KG1 (cell line): Measurements from ENCODE around the gene HOXC6.

Experiments used
- DNase-seq: peaks from one replicate; lab custom pipeline; 2025; lab: John Stamatoyannopoulos, UW

HOXC6 gene

GRCh38 chr12:53990311-53991076, 37.7 kb upstream of the HOXC6 start:
- DNase-seq = no peak

- no peak for DNase-seq
Observed at GRCh38 chr12:53991077-53991460, 37.2 kb upstream of the HOXC6 start.

- no peak for DNase-seq
Observed at GRCh38 chr12:53992377-53992889, 35.8 kb upstream of the HOXC6 start.

- DNase-seq = no peak
Observed at GRCh38 chr12:53993162-53994008, 34.9 kb upstream of the HOXC6 start.

- DNase-seq = no peak
Observed at GRCh38 chr12:53994009-53994263, 34.3 kb upstream of the HOXC6 start.

GRCh38 chr12:53994264-53995001, 33.8 kb upstream of the HOXC6 start:
- DNase-seq = no peak

GRCh38 chr12:53995002-53995377, 33.2 kb upstream of the HOXC6 start:
- no peak for DNase-seq

GRCh38 chr12:53995378-53996239, 32.6 kb upstream of the HOXC6 start:
- DNase-seq = no peak

GRCh38 chr12:53996240-53997203, 31.7 kb upstream of the HOXC6 start:
- no peak for DNase-seq

- DNase-seq = no peak
Observed at GRCh38 chr12:53997204-53998109, 30.8 kb upstream of the HOXC6 start.

- DNase-seq = no peak
Observed at GRCh38 chr12:53998110-53998899, 29.9 kb upstream of the HOXC6 start.

- DNase-seq = no peak
Observed at GRCh38 chr12:53998900-53999236, 29.4 kb upstream of the HOXC6 start.

- DNase-seq = no peak
Observed at GRCh38 chr12:53999559-54000115, 28.6 kb upstream of the HOXC6 start.

GRCh38 chr12:54000116-54001114, 27.8 kb upstream of the HOXC6 start, which contains the start of gene HOXC9:
Gene HOXC9 (plus strand): TSS chr12:54000161. CDS start chr12:54000189, 28 bp downstream.
- no peak for DNase-seq

- DNase-seq = no peak
Observed at GRCh38 chr12:54001283-54002187, 26.7 kb upstream of the HOXC6 start.
